Measurements from ENCODE around the gene ADD2.

ADD2 gene

GRCh38 chr2:70795164-70795995 is 27.4 kb upstream of the ADD2 start:
- TF ChIP-seq, protein P1, sequence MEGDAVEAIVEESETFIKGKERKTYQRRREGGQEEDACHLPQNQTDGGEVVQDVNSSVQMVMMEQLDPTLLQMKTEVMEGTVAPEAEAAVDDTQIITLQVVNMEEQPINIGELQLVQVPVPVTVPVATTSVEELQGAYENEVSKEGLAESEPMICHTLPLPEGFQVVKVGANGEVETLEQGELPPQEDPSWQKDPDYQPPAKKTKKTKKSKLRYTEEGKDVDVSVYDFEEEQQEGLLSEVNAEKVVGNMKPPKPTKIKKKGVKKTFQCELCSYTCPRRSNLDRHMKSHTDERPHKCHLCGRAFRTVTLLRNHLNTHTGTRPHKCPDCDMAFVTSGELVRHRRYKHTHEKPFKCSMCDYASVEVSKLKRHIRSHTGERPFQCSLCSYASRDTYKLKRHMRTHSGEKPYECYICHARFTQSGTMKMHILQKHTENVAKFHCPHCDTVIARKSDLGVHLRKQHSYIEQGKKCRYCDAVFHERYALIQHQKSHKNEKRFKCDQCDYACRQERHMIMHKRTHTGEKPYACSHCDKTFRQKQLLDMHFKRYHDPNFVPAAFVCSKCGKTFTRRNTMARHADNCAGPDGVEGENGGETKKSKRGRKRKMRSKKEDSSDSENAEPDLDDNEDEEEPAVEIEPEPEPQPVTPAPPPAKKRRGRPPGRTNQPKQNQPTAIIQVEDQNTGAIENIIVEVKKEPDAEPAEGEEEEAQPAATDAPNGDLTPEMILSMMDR (IDR thresholded peaks at IDR 0.05; ENCODE audit: low read depth, low read length): no peak
- no peak overlapping the region for H3K4me3 ChIP-seq (ENCODE audit: low read depth, low read length)

GRCh38 chr2:70793450-70793849 is 25.4 kb upstream of the ADD2 start:
- TF ChIP-seq, protein P1 (IDR thresholded peaks at IDR 0.05; ENCODE audit: low read depth, low read length): no peak
- no peak overlapping the region for H3K4me3 ChIP-seq (ENCODE audit: low read depth, low read length)

DNA sequence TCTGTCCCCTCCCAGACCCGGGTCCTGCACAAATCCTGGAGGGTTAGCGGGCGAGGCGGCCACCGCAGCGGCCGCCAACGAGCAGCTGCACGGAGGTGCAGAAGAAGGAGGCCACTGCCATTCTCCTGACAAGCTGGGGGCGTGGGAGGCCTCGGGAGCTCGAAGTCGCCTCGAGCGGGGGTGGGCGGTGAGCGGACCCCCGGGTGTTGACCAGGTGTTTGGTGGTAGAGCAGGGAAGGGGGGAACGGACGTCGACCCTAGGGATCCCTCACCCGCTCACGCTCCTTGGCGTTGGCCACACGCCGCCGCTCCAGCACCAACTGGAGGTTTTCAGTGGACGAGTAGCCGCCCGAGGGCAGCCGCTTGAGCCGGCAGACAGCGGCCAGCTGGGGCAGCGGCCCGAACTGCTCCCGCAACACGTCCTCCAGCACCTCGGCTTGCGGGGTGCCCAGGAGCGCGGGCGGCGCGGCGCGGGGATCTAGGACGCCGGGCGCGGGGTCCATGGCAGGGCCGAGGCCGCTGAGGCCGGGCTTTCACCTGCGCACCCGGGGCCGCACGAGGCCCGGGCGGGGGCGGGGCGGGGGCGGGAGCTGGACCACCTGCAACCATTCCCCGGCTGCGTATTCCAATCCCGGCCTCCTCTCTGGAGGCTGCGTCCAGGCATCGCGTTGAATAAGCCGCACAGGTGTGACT is 22.3 kb upstream of the ADD2 start, which contains the start of gene FIGLA:
Gene FIGLA, minus strand, starts transcription at position 508 of the 693 bp plus-strand sequence. Its CDS starts 5 bp downstream, at position 503.
- TF ChIP-seq, protein P1 (IDR thresholded peaks at IDR 0.05; ENCODE audit: low read depth, low read length): no peak
- H3K4me3 ChIP-seq (ENCODE audit: low read depth, low read length): no peak within 1 kb of the TSS

- H3K4me3 ChIP-seq (ENCODE audit: low read depth, low read length): no peak overlapping the region
- TF ChIP-seq, protein P1 (IDR thresholded peaks at IDR 0.05; ENCODE audit: low read depth, low read length): peak; percentile 44
Measured at GRCh38 chr2:70789304-70790135, 21.5 kb upstream of the ADD2 start.

DNA sequence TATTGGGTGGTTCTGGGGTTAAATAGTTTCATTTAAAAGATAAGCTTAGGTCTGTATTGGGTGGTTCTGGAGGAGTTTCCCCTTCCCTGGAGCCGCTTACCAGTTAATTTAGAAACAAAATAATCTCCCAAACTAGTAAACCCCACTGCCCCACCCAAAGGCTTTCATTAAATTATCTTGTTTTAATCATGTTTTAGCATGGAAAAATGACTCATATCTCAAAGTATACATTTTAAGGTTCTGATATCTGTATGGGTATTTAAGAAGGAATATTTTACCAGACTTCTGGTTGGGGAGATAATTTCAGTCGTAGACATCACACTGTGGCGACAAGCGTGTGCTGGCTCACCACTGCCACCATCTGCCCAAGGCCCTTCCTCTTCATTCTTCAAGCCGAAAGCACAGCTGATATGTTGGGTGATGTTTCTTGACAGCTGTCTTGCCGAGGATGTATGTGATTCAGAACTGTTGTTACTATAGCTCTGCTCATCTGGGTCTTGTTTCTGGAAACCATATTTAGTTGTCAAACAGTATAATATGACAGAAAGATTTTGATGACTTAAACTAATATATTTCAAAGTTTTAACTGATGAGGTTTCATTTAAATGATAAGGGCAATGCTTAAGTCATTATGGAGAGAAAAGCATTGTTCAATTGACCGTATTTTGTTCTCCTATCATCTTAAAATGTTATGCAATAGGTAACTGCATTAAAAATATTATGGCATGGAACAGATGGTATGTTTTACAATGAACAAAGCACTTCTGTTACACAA is 17.3 kb upstream of the ADD2 start:
- no peak overlapping the region for H3K4me3 ChIP-seq (ENCODE audit: low read depth, low read length)
- TF ChIP-seq, protein P1 (IDR thresholded peaks at IDR 0.05; ENCODE audit: low read depth, low read length): no peak

DNA sequence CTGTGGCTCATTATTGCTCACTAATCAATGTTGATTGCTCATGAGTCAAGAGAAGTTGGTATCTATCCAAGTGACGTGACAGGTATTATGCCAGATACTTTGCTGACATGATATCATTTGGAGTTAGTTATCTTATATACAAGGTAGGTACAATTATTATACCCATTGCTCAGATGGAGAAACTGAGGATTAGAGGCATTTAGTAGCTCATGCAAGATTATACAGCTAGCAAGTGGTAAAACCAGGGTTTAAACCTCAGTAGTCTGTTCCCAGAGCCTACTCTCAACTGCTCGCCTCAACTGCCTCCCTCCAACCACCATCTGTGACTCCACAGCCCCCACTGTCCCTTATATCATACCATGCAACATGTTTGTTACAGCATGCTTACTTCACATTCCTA is 16.3 kb upstream of the ADD2 start:
- TF ChIP-seq, protein P1 (IDR thresholded peaks at IDR 0.05; ENCODE audit: low read depth, low read length): no peak
- no peak overlapping the region for H3K4me3 ChIP-seq (ENCODE audit: low read depth, low read length)
